Measurements from ENCODE around the gene C5.

The C5 gene

DNA sequence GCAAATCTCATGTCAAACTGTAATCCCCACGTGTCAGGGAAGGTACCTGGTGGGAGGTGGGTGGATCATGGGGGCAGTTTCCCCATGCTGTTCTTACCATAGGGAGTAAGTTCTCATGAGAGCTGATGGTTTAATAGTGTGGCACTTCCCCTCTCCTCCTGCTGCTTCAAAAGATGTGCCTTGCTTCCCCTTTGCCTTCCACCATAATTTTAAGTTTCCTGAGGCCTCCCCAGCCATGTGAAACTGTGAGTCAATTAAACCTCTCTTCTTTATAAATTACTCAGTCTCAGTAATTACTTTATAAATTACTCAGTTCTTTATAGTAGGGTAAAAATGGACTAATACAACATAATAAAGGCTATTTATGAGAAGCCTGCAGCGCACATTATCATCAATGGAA, 17.6 kb upstream of the C5 start:
- Histone ChIP-seq H3K27me3 (ENCODE audit: insufficient read depth, poor library complexity, severe bottlenecking) (no peaks in the 10 kb centered on the region), H3K4me3 (replicated peaks; ENCODE audit: insufficient read depth, low read length) (no peak overlapping the region), H3K27ac (replicated peaks) (no peak overlapping the region)
- peak in 1 of 2 experiments; percentile 47 for DNase-seq (ENCODE audit: low read depth in 1 of 2, low spot score in 1 of 2)
- TF ChIP-seq GABPA (IDR thresholded peaks at IDR 0.05; ENCODE audit: low read depth) (no peak), SPI1 (IDR thresholded peaks at IDR 0.05; ENCODE audit: borderline replicate concordance, low read depth) (peak; percentile 85)

DNA sequence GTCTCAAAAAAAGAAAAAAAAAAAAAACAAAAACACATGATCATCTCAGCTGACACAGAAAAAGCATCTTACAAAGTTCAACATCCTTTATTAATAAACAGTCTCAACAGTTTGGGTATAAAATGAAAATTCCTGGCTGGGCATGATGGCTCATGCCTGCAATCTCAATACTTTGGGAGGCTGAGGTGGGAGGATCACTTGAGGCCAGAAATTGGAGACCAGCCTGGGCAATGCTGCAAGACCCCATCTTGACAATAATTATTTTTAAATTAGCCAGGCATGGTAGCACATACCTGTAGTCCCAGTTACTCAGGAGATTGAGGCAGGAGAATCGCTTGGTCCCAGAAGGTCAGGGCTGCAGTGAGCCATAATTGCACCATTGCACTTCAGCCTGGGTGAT, 16.8 kb upstream of the C5 start:
- TF ChIP-seq, protein P1, sequence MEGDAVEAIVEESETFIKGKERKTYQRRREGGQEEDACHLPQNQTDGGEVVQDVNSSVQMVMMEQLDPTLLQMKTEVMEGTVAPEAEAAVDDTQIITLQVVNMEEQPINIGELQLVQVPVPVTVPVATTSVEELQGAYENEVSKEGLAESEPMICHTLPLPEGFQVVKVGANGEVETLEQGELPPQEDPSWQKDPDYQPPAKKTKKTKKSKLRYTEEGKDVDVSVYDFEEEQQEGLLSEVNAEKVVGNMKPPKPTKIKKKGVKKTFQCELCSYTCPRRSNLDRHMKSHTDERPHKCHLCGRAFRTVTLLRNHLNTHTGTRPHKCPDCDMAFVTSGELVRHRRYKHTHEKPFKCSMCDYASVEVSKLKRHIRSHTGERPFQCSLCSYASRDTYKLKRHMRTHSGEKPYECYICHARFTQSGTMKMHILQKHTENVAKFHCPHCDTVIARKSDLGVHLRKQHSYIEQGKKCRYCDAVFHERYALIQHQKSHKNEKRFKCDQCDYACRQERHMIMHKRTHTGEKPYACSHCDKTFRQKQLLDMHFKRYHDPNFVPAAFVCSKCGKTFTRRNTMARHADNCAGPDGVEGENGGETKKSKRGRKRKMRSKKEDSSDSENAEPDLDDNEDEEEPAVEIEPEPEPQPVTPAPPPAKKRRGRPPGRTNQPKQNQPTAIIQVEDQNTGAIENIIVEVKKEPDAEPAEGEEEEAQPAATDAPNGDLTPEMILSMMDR (IDR thresholded peaks at IDR 0.05; ENCODE audit: insufficient read depth, low read length) = no peak
- TF ChIP-seq GABPA (IDR thresholded peaks at IDR 0.05; ENCODE audit: low read depth) (no peak), POLR2AphosphoS5 (IDR thresholded peaks at IDR 0.05; ENCODE audit: low read depth) (no peak), SPI1 (IDR thresholded peaks at IDR 0.05; ENCODE audit: borderline replicate concordance, low read depth) (no peak)
- TF ChIP-seq, protein P2, sequence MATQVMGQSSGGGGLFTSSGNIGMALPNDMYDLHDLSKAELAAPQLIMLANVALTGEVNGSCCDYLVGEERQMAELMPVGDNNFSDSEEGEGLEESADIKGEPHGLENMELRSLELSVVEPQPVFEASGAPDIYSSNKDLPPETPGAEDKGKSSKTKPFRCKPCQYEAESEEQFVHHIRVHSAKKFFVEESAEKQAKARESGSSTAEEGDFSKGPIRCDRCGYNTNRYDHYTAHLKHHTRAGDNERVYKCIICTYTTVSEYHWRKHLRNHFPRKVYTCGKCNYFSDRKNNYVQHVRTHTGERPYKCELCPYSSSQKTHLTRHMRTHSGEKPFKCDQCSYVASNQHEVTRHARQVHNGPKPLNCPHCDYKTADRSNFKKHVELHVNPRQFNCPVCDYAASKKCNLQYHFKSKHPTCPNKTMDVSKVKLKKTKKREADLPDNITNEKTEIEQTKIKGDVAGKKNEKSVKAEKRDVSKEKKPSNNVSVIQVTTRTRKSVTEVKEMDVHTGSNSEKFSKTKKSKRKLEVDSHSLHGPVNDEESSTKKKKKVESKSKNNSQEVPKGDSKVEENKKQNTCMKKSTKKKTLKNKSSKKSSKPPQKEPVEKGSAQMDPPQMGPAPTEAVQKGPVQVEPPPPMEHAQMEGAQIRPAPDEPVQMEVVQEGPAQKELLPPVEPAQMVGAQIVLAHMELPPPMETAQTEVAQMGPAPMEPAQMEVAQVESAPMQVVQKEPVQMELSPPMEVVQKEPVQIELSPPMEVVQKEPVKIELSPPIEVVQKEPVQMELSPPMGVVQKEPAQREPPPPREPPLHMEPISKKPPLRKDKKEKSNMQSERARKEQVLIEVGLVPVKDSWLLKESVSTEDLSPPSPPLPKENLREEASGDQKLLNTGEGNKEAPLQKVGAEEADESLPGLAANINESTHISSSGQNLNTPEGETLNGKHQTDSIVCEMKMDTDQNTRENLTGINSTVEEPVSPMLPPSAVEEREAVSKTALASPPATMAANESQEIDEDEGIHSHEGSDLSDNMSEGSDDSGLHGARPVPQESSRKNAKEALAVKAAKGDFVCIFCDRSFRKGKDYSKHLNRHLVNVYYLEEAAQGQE (IDR thresholded peaks at IDR 0.05; ENCODE audit: insufficient replicate concordance, low read depth) = no peak
- DNase-seq (ENCODE audit: low read depth in 1 of 2, low spot score in 1 of 2) = no peak
- H3K27me3 ChIP-seq (ENCODE audit: insufficient read depth, poor library complexity, severe bottlenecking) = no peaks in the 10 kb centered on the region
- H3K27ac ChIP-seq (replicated peaks) = no peak overlapping the region
- no peak overlapping the region for H3K4me3 ChIP-seq (replicated peaks; ENCODE audit: insufficient read depth, low read length)

DNA sequence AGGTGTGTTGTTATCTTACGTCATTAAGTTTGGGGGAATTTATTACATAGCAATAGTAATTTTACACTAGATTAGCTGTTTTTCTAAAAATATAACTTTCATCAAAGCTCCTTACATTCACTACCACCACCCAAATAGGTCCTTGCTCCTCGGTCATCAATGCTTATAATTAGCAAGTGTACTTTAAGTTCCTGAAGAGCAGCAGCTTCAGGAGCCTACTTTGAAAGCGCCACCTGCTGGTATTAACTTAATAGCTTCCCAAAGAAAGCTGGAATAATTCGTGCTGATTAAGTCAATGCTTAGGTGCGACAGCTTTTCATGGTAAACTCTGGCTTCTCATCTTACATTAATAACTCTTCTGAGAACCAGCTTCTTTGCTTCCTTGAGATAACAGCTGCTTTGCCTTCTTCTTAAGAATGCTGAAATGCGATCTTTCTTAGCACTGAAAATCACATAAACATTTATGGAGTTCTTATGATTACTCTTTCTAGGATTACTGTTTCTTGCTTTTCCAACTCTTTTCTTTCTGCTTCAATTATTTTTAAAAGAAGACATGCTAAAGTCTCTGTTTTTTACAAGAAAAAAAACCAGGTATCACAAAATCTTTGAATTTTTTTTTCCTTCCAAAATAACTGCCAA, 10.0 kb upstream of the C5 start:
- H3K27ac ChIP-seq (replicated peaks) = no peak overlapping the region
- no peaks in the 10 kb centered on the region for H3K27me3 ChIP-seq (ENCODE audit: insufficient read depth, poor library complexity, severe bottlenecking)
- DNase-seq (ENCODE audit: low read depth in 1 of 2, low spot score in 1 of 2) = peak in 1 of 2 experiments; percentile 55
- H3K4me3 ChIP-seq (replicated peaks; ENCODE audit: insufficient read depth, low read length) = no peak overlapping the region
- TF ChIP-seq SPI1 (IDR thresholded peaks at IDR 0.05; ENCODE audit: borderline replicate concordance, low read depth) (no peak), GABPA (IDR thresholded peaks at IDR 0.05; ENCODE audit: low read depth) (no peak), POLR2AphosphoS5 (IDR thresholded peaks at IDR 0.05; ENCODE audit: low read depth) (no peak)
- TF ChIP-seq, protein P2 (IDR thresholded peaks at IDR 0.05; ENCODE audit: insufficient replicate concordance, low read depth) = no peak
- TF ChIP-seq, protein P1 (IDR thresholded peaks at IDR 0.05; ENCODE audit: insufficient read depth, low read length) = peak; percentile 66

DNA sequence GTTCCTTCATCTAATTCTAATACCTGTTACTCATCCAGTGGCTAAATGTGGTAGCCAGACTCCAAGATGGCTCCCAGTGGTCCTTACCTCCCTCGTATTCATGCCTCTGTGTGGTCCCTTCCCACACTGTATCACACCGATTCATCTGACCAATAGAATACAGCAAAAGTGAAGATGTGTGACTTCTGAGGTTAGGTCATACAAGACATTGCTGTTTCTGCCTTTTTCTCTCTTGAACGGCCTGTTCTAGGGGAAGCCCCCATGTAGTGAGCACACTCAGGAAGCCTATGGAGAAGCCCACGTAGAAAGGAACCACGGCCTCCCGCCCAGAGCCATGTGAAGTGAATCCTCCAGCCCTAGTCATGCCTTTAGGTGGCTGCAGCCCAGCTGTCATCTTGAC, 9.4 kb upstream of the C5 start:
- TF ChIP-seq, protein P2 (IDR thresholded peaks at IDR 0.05; ENCODE audit: insufficient replicate concordance, low read depth) = no peak
- TF ChIP-seq SPI1 (IDR thresholded peaks at IDR 0.05; ENCODE audit: borderline replicate concordance, low read depth) (no peak), POLR2AphosphoS5 (IDR thresholded peaks at IDR 0.05; ENCODE audit: low read depth) (no peak), GABPA (IDR thresholded peaks at IDR 0.05; ENCODE audit: low read depth) (no peak)
- TF ChIP-seq, protein P1 (IDR thresholded peaks at IDR 0.05; ENCODE audit: insufficient read depth, low read length) = no peak
- H3K27me3 ChIP-seq (ENCODE audit: insufficient read depth, poor library complexity, severe bottlenecking) = no peaks in the 10 kb centered on the region
- no peak for DNase-seq (ENCODE audit: low read depth in 1 of 2, low spot score in 1 of 2)
- no peak overlapping the region for H3K4me3 ChIP-seq (replicated peaks; ENCODE audit: insufficient read depth, low read length)
- no peak overlapping the region for H3K27ac ChIP-seq (replicated peaks)
